Thyroid gland (tissue), 4 donors: ENCODE results near the gene RAD18. TPM values are rescaled to one million over a fixed set of nuclear protein-coding genes. Genes with fewer than 3 reads are reported as not detected.

Experiments
- DNase-seq, 2 donors: peaks; one replicate each; pipeline ENCODE4 v3.0.0-alpha.2; 2019
- H3K27ac ChIP-seq, 3 donors: fragments of 200-600 bp; sonication (generic); 1 replicate in 2 of 3; 2 replicates in 1 of 3; pipeline ENCODE4 v1.5.1; 2016 to 2019; ENCODE audit warnings: mild to moderate bottlenecking in 1 of 3, moderate library complexity in 1 of 3
- H3K27me3 ChIP-seq: fragments of 200-600 bp; sonication (generic); one replicate; pipeline ENCODE4 v1.5.1; 2019
- H3K36me3 ChIP-seq, 2 donors: fragments of 200-600 bp; sonication (generic); one replicate each; pipeline ENCODE4 v1.5.1; 2016 to 2019
- H3K4me1 ChIP-seq, 2 donors: fragments of 200-600 bp; sonication (generic); one replicate each; pipeline ENCODE4 v1.5.1; 2017 to 2019
- H3K4me3 ChIP-seq, 3 donors: fragments of 200-600 bp; sonication (generic); replicated peaks in 1 of 3; 1 replicate in 2 of 3; 2 replicates in 1 of 3; pipeline ENCODE4 v1.5.1; 2016; ENCODE audit warnings: mild to moderate bottlenecking in 1 of 3
- H3K9me3 ChIP-seq: fragments of 200-600 bp; sonication (generic); one replicate; pipeline ENCODE4 v1.5.1; 2017
- POLR2A ChIP-seq, 2 donors: fragments of 450-650 bp; IDR thresholded peaks; one replicate each; pipeline ENCODE4 v1.6.1; 2017; ENCODE audit warnings: antibody characterized with exemption in 2 of 2, mild to moderate bottlenecking in 2 of 2, moderate library complexity in 1 of 2
- WGBS, 2 donors: methylation state at CpG; one replicate each; pipeline ENCODE4 v1.1.5; 2017; 5-methylcytosine and 5-hydroxymethylcytosine counted together
- intact Hi-C: fragments of 100-400 bp; cut with DNase I; formaldehyde crosslinking; loops from one replicate; pipeline ENCODE4 v1.15.1; 2023
- total RNA-seq, 4 donors: library from RNA; depleted of rRNA; stranded (reverse); fragments of >200 nt; gene quantifications; one replicate each; pipeline ENCODE4 v1.2.3, GENCODE V29; 2016
- TF ChIP-seq, protein P1 (sequence below), 6 experiments: fragments of 200-600 bp in 3 of 6; fragments of 450-650 bp in 3 of 6; sonication (generic) in 3 of 6; IDR thresholded peaks; one replicate each; pipeline ENCODE4 v1.5.1; 2016 to 2019; ENCODE audit warnings: antibody characterized with exemption in 6 of 6, mild to moderate bottlenecking in 2 of 6, inconsistent platforms in 1 of 6, moderate library complexity in 1 of 6

Gene RAD18
- total RNA-seq, 4 donors from 2014 or later: 9.6 to 18.4 (median 10.5) TPM

DNA sequence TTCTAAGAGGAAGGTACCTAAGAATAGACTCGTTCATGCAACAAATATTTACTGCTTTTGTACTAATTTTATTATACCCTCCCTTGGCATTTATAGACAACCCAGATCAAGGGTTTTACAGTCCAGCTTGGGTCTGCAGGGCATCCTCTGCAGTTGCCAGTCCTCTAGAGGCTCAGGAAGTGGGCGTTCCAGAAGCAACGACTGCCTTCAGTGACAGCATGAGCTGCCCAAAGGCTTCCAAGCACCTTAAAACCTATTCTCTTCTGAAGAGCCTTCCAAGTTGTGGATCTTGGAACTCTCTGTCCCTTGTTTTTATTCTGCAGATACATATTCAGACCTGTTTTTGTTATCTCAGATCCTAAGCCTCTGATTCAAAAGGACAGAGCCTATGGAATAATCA lies 95.6 kb downstream of the RAD18 start:
- no peaks in the 10 kb centered on the region for H3K4me1 ChIP-seq
- H3K27ac ChIP-seq: no peak overlapping the region
- intact Hi-C loops: no loop called here
- no peaks in the 10 kb centered on the region for H3K27me3 ChIP-seq
- H3K36me3 ChIP-seq: no peaks in the 10 kb centered on the region
- H3K9me3 ChIP-seq: no peaks in the 10 kb centered on the region
- DNase-seq: no peak
- no peak overlapping the region for H3K4me3 ChIP-seq
- no peak for TF ChIP-seq POLR2A (IDR thresholded peaks at IDR 0.05)
- TF ChIP-seq, protein P1, sequence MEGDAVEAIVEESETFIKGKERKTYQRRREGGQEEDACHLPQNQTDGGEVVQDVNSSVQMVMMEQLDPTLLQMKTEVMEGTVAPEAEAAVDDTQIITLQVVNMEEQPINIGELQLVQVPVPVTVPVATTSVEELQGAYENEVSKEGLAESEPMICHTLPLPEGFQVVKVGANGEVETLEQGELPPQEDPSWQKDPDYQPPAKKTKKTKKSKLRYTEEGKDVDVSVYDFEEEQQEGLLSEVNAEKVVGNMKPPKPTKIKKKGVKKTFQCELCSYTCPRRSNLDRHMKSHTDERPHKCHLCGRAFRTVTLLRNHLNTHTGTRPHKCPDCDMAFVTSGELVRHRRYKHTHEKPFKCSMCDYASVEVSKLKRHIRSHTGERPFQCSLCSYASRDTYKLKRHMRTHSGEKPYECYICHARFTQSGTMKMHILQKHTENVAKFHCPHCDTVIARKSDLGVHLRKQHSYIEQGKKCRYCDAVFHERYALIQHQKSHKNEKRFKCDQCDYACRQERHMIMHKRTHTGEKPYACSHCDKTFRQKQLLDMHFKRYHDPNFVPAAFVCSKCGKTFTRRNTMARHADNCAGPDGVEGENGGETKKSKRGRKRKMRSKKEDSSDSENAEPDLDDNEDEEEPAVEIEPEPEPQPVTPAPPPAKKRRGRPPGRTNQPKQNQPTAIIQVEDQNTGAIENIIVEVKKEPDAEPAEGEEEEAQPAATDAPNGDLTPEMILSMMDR (IDR thresholded peaks at IDR 0.05): no peak
- 75 to 79% methylated on average over 3 of the region's 3 CpGs for WGBS, 2 donors

DNA sequence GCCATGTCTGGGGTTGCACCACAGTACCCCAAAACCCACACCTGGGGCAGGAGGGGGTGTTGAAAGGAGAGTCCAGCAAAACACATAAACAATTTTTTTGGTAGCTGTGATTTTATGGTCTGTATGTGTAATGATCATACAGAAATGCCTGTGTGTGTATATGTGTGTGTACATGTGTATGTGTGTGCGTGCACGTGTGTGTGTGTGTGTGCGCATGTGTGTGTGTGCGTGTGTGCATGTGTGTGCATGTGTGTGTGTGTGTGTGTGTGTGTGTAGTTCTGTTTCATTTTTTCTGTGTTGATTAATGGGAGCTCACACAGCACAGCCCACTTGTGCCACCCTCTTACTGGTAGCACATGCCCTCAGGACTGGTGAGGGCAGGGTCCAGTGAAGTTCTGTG lies 97.6 kb downstream of the RAD18 start:
- TF ChIP-seq, protein P1 (IDR thresholded peaks at IDR 0.05): no peak
- no peak for TF ChIP-seq POLR2A (IDR thresholded peaks at IDR 0.05)
- Histone ChIP-seq H3K4me1 (no peaks in the 10 kb centered on the region), H3K36me3 (no peaks in the 10 kb centered on the region), H3K27ac (no peak overlapping the region), H3K27me3 (no peaks in the 10 kb centered on the region), H3K4me3 (no peak overlapping the region), H3K9me3 (no peaks in the 10 kb centered on the region)
- DNase-seq: no peak
- intact Hi-C loops: no loop called here
- WGBS, 2 donors: 79 to 96% methylated on average over 4 of the region's 4 CpGs

DNA sequence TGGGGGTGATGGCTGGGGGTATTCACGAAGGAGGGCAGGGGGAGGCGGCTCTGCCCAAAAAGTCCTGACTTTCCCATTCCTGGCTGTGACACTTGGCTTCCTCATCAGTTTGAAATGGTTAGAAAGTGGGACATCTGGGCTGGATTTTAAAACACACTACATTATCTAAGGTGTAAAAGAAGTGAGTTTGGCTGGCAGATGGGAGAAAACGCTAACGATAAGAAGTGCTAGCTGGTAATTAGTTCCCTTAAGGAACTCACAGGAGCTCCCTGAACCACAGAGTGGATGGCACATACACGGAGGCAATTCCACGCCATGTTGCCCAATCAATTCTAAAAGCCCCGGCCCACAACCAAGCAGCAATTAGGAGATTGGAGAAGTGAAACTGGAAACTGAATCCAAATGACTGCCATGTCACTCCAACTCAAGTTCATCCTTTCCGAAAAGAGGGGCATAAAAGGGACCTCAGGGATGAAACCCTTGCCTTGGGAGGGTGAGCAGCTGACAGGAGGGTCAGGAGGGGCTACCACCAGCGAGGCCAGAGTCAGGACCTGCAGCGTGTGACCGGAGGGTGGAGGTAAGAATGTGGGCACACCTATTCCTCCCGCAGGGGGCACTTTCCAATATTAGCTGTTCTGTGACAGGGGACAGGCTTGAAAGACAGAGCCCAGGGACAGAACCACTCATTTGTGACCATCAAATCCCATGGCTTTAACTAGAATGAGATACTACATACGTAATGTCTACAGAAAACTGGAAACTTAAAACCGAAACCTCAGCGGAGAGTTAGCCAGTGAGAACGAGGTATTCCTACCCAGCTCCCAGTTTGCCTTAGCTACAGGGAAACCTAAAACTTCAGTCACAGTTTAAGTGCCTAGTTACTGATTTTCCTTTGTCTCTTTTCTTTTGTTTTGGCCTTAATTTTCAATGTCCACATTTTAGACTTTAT lies 98.6 kb downstream of the RAD18 start:
- H3K4me3 ChIP-seq: no peak overlapping the region
- intact Hi-C loops: no loop called here
- H3K9me3 ChIP-seq: no peaks in the 10 kb centered on the region
- no peaks in the 10 kb centered on the region for H3K4me1 ChIP-seq
- H3K36me3 ChIP-seq: no peaks in the 10 kb centered on the region
- TF ChIP-seq, protein P1 (IDR thresholded peaks at IDR 0.05): no peak
- no peak for TF ChIP-seq POLR2A (IDR thresholded peaks at IDR 0.05)
- DNase-seq: no peak
- no peaks in the 10 kb centered on the region for H3K27me3 ChIP-seq
- 86 to 89% methylated on average over 16 of the region's 16 CpGs for WGBS, 2 donors
- H3K27ac ChIP-seq: no peak overlapping the region

DNA sequence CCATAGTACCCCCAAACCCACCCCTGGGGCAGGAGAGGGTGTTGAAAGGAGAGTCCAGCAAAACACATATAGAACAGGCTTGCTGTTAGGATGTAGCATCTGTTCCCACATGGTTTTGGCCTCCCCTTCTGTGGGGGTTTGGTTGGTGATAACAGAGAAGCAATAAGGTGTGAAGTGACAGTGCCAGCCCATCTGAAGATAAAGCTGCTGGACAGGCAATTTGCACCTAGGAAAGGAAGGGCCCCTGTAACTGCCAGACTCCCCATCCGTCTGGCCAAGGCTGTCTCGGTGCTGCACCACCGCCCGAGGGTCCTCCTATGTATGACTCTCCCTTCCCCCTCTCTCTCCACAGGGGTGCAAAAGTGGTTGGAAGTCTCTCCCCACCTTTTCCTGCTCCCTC lies 99.4 kb downstream of the RAD18 start:
- H3K4me1 ChIP-seq: no peaks in the 10 kb centered on the region
- H3K27ac ChIP-seq: no peak overlapping the region
- intact Hi-C loops: no loop called here
- 85 to 92% methylated on average over 4 of the region's 4 CpGs for WGBS, 2 donors
- no peaks in the 10 kb centered on the region for H3K36me3 ChIP-seq
- H3K9me3 ChIP-seq: no peaks in the 10 kb centered on the region
- H3K4me3 ChIP-seq: no peak overlapping the region
- H3K27me3 ChIP-seq: no peaks in the 10 kb centered on the region
- DNase-seq: no peak
- no peak for TF ChIP-seq POLR2A (IDR thresholded peaks at IDR 0.05)

DNA sequence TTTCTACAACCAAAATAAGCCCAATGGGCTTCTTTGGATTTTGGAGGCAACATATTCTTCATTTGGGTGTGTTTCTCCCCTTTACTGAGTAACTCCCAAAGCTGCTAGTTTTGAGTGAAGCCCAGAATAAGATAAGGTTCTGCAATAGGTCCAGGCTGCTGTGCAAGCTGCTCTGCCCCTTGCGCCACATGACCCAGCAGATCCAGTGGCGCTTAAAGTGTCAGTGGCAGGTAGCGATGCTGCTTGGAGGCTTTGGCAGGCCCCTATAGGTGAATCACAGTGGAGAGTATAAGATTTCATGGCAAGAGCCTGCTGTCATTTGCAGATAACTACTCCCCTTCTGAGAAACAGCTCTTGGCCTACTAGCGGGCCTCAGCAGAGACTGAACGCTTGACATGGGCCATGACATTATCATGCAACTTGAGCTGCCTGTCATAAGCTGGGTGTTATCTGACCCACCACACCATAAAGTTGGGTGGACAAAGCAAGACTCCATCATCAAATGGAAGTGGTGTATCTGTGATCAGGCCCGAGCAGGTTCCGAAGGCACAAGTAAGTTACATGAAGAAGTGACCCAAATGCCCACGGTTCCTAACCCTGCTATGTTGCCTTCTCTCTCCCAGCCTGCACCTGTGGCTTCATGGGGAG lies 105.4 kb downstream of the RAD18 start:
- Histone ChIP-seq H3K36me3 (no peaks in the 10 kb centered on the region), H3K4me3 (no peak overlapping the region), H3K9me3 (no peaks in the 10 kb centered on the region), H3K4me1 (no peaks in the 10 kb centered on the region), H3K27ac (no peak overlapping the region), H3K27me3 (no peaks in the 10 kb centered on the region)
- 95% methylated on average over 8 of the region's 8 CpGs for WGBS, 2 donors
- intact Hi-C loops: no loop called here
- DNase-seq: no peak
- TF ChIP-seq, protein P1 (IDR thresholded peaks at IDR 0.05): no peak
- no peak for TF ChIP-seq POLR2A (IDR thresholded peaks at IDR 0.05)
